ENCODE measurements around the gene KIAA1328. TPM values are rescaled to one million over a fixed set of nuclear protein-coding genes. Genes with fewer than 3 reads are reported as not detected.

The KIAA1328 gene
- total RNA-seq, 1 donor from 2014 or later: 5.8 TPM

GRCh38 chr18:37272841-37273240 lies 443.9 kb downstream of the KIAA1328 start:
- DNase-seq (ENCODE audit: low read depth): no peak
- H3K4me3 ChIP-seq (ENCODE audit: low read depth, low read length): no peak overlapping the region
- peaks cover 38% of the 10 kb centered on the region for H3K27me3 ChIP-seq (ENCODE audit: control insufficient read depth, insufficient read depth, low read length)
- no peaks in the 10 kb centered on the region for H3K36me3 ChIP-seq (ENCODE audit: control insufficient read depth, insufficient read depth, low read length)
- TF ChIP-seq CTCF (IDR thresholded peaks at IDR 0.05; ENCODE audit: insufficient read depth, low read length, poor library complexity, severe bottlenecking): no peak

DNA sequence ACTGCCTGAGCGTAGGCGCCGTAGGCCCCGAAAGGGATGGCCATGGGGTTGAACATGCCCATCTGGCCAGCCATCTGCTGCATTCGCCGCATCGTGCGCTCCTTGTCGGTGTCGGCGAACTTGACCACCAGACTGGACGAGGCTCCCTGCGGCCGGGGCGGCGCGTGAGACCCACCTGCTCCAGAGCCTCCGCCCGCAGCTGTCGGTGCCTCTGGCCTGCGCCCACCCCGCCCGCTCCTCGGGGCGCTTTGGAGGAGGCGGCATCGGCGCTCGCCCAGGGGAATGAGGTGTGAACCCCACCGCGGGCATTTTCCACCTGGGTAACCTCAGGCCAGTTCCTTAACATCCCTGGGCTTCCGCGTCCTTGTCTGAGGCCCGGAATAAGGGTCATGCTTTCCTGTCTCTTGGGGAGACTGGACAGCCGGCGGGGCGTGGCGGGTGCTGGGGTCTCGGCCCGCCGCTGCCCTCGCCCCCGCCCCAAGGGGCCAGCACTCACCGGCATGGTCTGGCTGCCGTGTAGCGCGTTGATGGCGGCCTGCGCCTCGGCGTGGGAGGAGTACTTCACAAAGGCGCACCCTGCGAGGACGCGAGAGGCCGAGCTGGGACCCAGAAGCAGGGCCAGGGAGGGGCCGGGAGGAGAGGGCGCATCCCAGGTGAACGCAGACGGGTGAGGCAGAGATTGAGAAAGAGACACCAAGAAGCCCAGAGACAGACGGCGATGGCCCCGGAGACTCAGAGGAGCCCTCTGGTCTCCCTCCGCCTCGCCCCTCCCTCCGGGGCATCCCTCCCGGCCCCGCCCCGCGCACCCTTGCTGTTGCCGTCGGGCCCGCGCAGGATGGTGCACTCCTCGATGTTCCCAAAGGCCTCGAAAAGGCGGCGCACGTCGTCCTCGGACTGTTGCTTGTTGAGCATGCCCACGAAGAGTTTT lies 445.6 kb downstream of the KIAA1328 start:
- Histone ChIP-seq H3K27me3 (ENCODE audit: control insufficient read depth, insufficient read depth, low read length) (peaks cover 44% of the 10 kb centered on the region), H3K36me3 (ENCODE audit: control insufficient read depth, insufficient read depth, low read length) (no peaks in the 10 kb centered on the region), H3K4me3 (ENCODE audit: low read depth, low read length) (no peak overlapping the region)
- TF ChIP-seq CTCF (IDR thresholded peaks at IDR 0.05; ENCODE audit: insufficient read depth, low read length, poor library complexity, severe bottlenecking): no peak
- DNase-seq (ENCODE audit: low read depth): no peak

DNA sequence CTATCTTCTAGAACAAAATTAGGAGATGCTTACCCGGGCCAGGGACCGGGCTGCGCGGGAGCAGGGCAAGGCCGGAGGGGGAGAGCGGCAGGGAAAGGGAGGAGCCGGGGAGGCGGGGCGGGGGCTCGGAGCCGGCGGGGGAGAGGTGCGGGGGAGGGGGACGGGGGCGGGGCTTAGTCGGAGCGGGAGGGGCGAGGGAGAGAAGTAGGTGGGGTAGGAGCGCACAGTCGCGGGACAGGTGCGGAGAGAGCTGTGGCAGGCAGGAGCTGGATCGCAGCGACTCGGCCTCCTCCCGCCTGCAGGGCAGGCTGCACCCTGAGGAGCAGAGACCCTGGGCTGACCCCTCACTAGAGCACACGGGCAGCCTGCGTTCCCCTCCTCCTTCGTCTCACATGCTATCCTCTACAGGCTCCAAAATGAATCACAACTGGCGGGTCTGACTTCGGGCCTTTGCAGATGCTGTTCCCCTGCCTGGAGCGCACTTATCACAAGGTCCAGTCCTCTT lies 446.4 kb downstream of the KIAA1328 start:
- no peak for DNase-seq (ENCODE audit: low read depth)
- Histone ChIP-seq H3K36me3 (ENCODE audit: control insufficient read depth, insufficient read depth, low read length) (no peaks in the 10 kb centered on the region), H3K4me3 (ENCODE audit: low read depth, low read length) (no peak overlapping the region), H3K27me3 (ENCODE audit: control insufficient read depth, insufficient read depth, low read length) (peaks cover 44% of the 10 kb centered on the region)
- no peak for TF ChIP-seq CTCF (IDR thresholded peaks at IDR 0.05; ENCODE audit: insufficient read depth, low read length, poor library complexity, severe bottlenecking)

GRCh38 chr18:37276111-37276890 lies 447.4 kb downstream of the KIAA1328 start:
- no peak for TF ChIP-seq CTCF (IDR thresholded peaks at IDR 0.05; ENCODE audit: insufficient read depth, low read length, poor library complexity, severe bottlenecking)
- DNase-seq (ENCODE audit: low read depth): no peak
- peaks cover 47% of the 10 kb centered on the region for H3K27me3 ChIP-seq (ENCODE audit: control insufficient read depth, insufficient read depth, low read length)
- no peak overlapping the region for H3K4me3 ChIP-seq (ENCODE audit: low read depth, low read length)
- no peaks in the 10 kb centered on the region for H3K36me3 ChIP-seq (ENCODE audit: control insufficient read depth, insufficient read depth, low read length)

GRCh38 chr18:37277804-37278203 lies 448.9 kb downstream of the KIAA1328 start:
- DNase-seq (ENCODE audit: low read depth): no peak
- TF ChIP-seq CTCF (IDR thresholded peaks at IDR 0.05; ENCODE audit: insufficient read depth, low read length, poor library complexity, severe bottlenecking): no peak
- no peak overlapping the region for H3K4me3 ChIP-seq (ENCODE audit: low read depth, low read length)
- H3K27me3 ChIP-seq (ENCODE audit: control insufficient read depth, insufficient read depth, low read length): peaks cover 53% of the 10 kb centered on the region
- H3K36me3 ChIP-seq (ENCODE audit: control insufficient read depth, insufficient read depth, low read length): no peaks in the 10 kb centered on the region

Other genes with a start within 250 kb of the KIAA1328 start
- 185 and 195 TPM in 2 replicates for gene TPGS2, start 125 bp upstream of the KIAA1328 start, total RNA-seq

All from kidney epithelial cell (primary cell).